HL-60 (cell line): ENCODE measurements around the gene CETN3.

Experiments
- DNase-seq, 2 experiments: peaks; one replicate each; pipeline ENCODE4 v3.0.0-alpha.2; 2010 to 2020; ENCODE audit warnings: low read depth in 1 of 2, low spot score in 1 of 2
- H3K27ac ChIP-seq: fragments of 250-450 bp; sonication (Bioruptor Pico); replicated peaks from 2 replicates; pipeline ENCODE4 v1.5.1; 2020; ENCODE audit warnings: mild to moderate bottlenecking, moderate library complexity
- H3K27me3 ChIP-seq: fragments of 250-450 bp; sonication (Bioruptor Pico); 2 replicates; pipeline ENCODE4 v1.5.1; 2021; ENCODE audit warnings: mild to moderate bottlenecking, moderate library complexity; ENCODE audit not compliant: insufficient read depth, poor library complexity, severe bottlenecking
- H3K4me3 ChIP-seq: replicated peaks from 2 replicates; pipeline ENCODE4 v1.5.1; 2011; ENCODE audit warnings: mild to moderate bottlenecking, control low read depth, low read length; ENCODE audit not compliant: insufficient read depth
- CTCF ChIP-seq: IDR thresholded peaks from one replicate; pipeline ENCODE4 v1.5.1; 2011; ENCODE audit warnings: low read length, control low read depth, inconsistent platforms; ENCODE audit not compliant: insufficient read depth
- GABPA ChIP-seq: IDR thresholded peaks from 2 replicates; pipeline ENCODE4 v1.6.1; 2012; ENCODE audit warnings: low read depth
- POLR2AphosphoS5 ChIP-seq: IDR thresholded peaks from 2 replicates; pipeline ENCODE4 v1.6.1; 2012; ENCODE audit warnings: low read depth
- REST ChIP-seq: IDR thresholded peaks from 2 replicates; pipeline ENCODE4 v1.6.1; 2012; ENCODE audit warnings: low read depth; ENCODE audit not compliant: insufficient replicate concordance
- SPI1 ChIP-seq: IDR thresholded peaks from 2 replicates; pipeline ENCODE4 v1.6.1; 2012; ENCODE audit warnings: low read depth, mild to moderate bottlenecking, borderline replicate concordance

Gene CETN3

GRCh38 chr5:90359073-90359920 lies 50.3 kb downstream of the CETN3 start:
- Histone ChIP-seq H3K4me3 (no peak overlapping the region), H3K27me3 (no peaks in the 10 kb centered on the region), H3K27ac (no peak overlapping the region)
- no peak for DNase-seq
- TF ChIP-seq SPI1 (no peak), REST (no peak), POLR2AphosphoS5 (no peak), GABPA (no peak), CTCF (no peak)

GRCh38 chr5:90356622-90357021 lies 52.9 kb downstream of the CETN3 start:
- H3K27me3 ChIP-seq: no peaks in the 10 kb centered on the region
- H3K4me3 ChIP-seq: no peak overlapping the region
- DNase-seq: no peak
- no peak for TF ChIP-seq REST
- TF ChIP-seq GABPA: no peak
- no peak for TF ChIP-seq POLR2AphosphoS5
- TF ChIP-seq SPI1: no peak
- TF ChIP-seq CTCF: no peak
- H3K27ac ChIP-seq: no peak overlapping the region

- no peak for DNase-seq
- TF ChIP-seq SPI1 (no peak), REST (no peak), CTCF (no peak), GABPA (no peak), POLR2AphosphoS5 (no peak)
- no peaks in the 10 kb centered on the region for H3K27me3 ChIP-seq
- H3K27ac ChIP-seq: no peak overlapping the region
- no peak overlapping the region for H3K4me3 ChIP-seq
Measured at GRCh38 chr5:90356176-90356575, 53.4 kb downstream of the CETN3 start.
